SK-N-MC (cell line): ENCODE results near the gene ATG9B.
"Not testable (repeated sequence)": the region's sequence is repeated elsewhere in the genome, so short reads cannot be mapped to it uniquely, and the experiment has no call there.

Experiments used
- EZH2 ChIP-seq: fragments of 200-600 bp; sonication (generic); IDR thresholded peaks from one replicate; pipeline ENCODE4 v1.6.1; 2017; ENCODE audit warnings: antibody characterized with exemption
- POLR2AphosphoS5 ChIP-seq: IDR thresholded peaks from 2 replicates; pipeline ENCODE4 v1.6.1; 2012; ENCODE audit warnings: mild to moderate bottlenecking, low read depth, low read length, borderline replicate concordance

- not testable (repeated sequence) for TF ChIP-seq POLR2AphosphoS5, EZH2
These were observed 2.8 kb upstream of the ATG9B start for GRCh38 chr7:151026771-151027727.
